HepG2 (cell line): ENCODE data around the gene CDH1.
A peak's percentile ranks its signal among the peaks of the same experiment; 100 is the strongest.

ENCODE experiments used
- CREB1 ChIP-seq, 2 experiments: fragments of 450-650 bp in 1 of 2; IDR thresholded peaks; 2 replicates each; pipeline ENCODE4 v1.6.1; 2016 to 2017; ENCODE audit warnings: control low read depth in 1 of 2, mild to moderate bottlenecking in 1 of 2, missing compliant biosample characterization in 1 of 2, missing genetic modification characterization in 1 of 2
- CTCF ChIP-seq: sonication (generic); formaldehyde crosslinking; IDR thresholded peaks from 2 replicates; pipeline ENCODE4 v1.5.0; 2020; ENCODE audit warnings: mild to moderate bottlenecking, missing genetic modification reagents, moderate library complexity
- FOSL1 ChIP-seq: sonication (generic); formaldehyde crosslinking; IDR thresholded peaks from 2 replicates; pipeline ENCODE4 v1.9.0; 2021; ENCODE audit warnings: missing genetic modification reagents, borderline replicate concordance
- HINFP ChIP-seq: sonication (generic); formaldehyde crosslinking; IDR thresholded peaks from 2 replicates; pipeline ENCODE4 v1.4.0; 2020; ENCODE audit warnings: low read depth, mild to moderate bottlenecking, missing genetic modification reagents
- HOXA7 ChIP-seq: sonication (generic); formaldehyde crosslinking; IDR thresholded peaks from 2 replicates; pipeline ENCODE4 v1.8.1; 2022; ENCODE audit warnings: mild to moderate bottlenecking, missing genetic modification reagents, moderate library complexity
- MXD4 ChIP-seq: IDR thresholded peaks from 2 replicates; pipeline ENCODE4 v1.6.1; 2016; ENCODE audit warnings: mild to moderate bottlenecking, missing biosample characterization, missing genetic modification reagents
- MYC ChIP-seq: sonication (generic); formaldehyde crosslinking; IDR thresholded peaks from 2 replicates; pipeline ENCODE4 v1.9.0; 2021; ENCODE audit warnings: missing genetic modification reagents, borderline replicate concordance
- POLR2A ChIP-seq, 2 experiments: IDR thresholded peaks; 2 replicates each; pipeline ENCODE4 v1.6.1; 2011; ENCODE audit warnings: low read depth in 2 of 2, low read length in 2 of 2, mild to moderate bottlenecking in 1 of 2, moderate library complexity in 1 of 2; ENCODE audit not compliant: insufficient read depth in 1 of 2
- RXRA ChIP-seq: sonication (generic); formaldehyde crosslinking; IDR thresholded peaks from 2 replicates; pipeline ENCODE4 v1.5.1; 2020; ENCODE audit warnings: missing genetic modification reagents
- YEATS2 ChIP-seq: sonication (generic); formaldehyde crosslinking; IDR thresholded peaks from 2 replicates; pipeline ENCODE4 v1.4.0; 2020; ENCODE audit warnings: missing genetic modification reagents, borderline replicate concordance
- ZNF274 ChIP-seq: sonication (generic); formaldehyde crosslinking; IDR thresholded peaks from 2 replicates; pipeline ENCODE4 v1.5.1; 2020; ENCODE audit warnings: mild to moderate bottlenecking, missing genetic modification reagents
- ZNF597 ChIP-seq: sonication (generic); formaldehyde crosslinking; IDR thresholded peaks from 2 replicates; pipeline ENCODE4 v1.5.0; 2020; ENCODE audit warnings: missing genetic modification reagents
- ZNF770 ChIP-seq: sonication (generic); formaldehyde crosslinking; IDR thresholded peaks from 2 replicates; pipeline ENCODE4 v1.5.0; 2020; ENCODE audit warnings: mild to moderate bottlenecking, missing genetic modification reagents

- no peak for TF ChIP-seq CTCF
- peak; percentile 54; the same call in 1 of the 2 replicates for TF ChIP-seq ZNF770 (CRISPR knock-in tag)
- peak; percentile 49; the same call in 1 of the 2 replicates for TF ChIP-seq RXRA (CRISPR knock-in tag)
- TF ChIP-seq FOSL1, result no peak
- TF ChIP-seq ZNF274 (CRISPR knock-in tag), result no peak
- TF ChIP-seq POLR2A (IDR thresholded peaks at IDR 0.05; ENCODE audit: insufficient read depth in 1 of 2, low read depth in 2 of 2, low read length in 2 of 2), result no peak
- no peak for TF ChIP-seq MXD4
- TF ChIP-seq HOXA7 (CRISPR knock-in tag), result no peak
- TF ChIP-seq HINFP (CRISPR knock-in tag), result no peak
- TF ChIP-seq YEATS2 (CRISPR knock-in tag), result no peak
- TF ChIP-seq MYC (CRISPR knock-in tag), result no peak
- no peak for TF ChIP-seq CREB1 (IDR thresholded peaks at IDR 0.05)
- no peak for TF ChIP-seq CREB1 (CRISPR knock-in tag; IDR thresholded peaks at IDR 0.05)
- TF ChIP-seq ZNF597 (CRISPR knock-in tag), result no peak
Measured at GRCh38 chr16:68732042-68732680, 4.9 kb upstream of the CDH1 start.
